ENCODE measurements around the gene FAM120B. TPM values are rescaled to one million over a fixed set of nuclear protein-coding genes. Genes with fewer than 3 reads are reported as not detected.

Gene FAM120B
- total RNA-seq, 1 donor from 2014 or later = 25.2 TPM

DNA sequence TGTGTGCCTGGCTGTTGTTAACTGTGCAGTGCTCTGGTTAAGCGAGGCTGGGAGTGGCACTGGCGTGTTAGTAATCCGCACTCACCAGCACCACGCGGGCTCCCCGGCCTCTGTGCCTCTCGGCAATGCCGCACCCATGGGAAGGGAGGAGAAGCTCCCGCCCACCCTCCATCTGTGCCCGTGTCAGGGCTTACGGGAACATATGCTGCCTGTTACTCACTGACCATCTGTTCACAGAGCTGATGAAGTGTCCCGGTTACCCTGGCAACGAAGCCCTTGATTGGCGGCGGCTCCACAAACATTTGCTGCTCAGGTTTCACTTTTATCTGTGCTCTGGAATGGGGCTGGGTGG lies 131.8 kb downstream of the FAM120B start:
- intact Hi-C loops (cut with micrococcal nuclease) = no loop called here

GRCh38 chr6:170438861-170439260 lies 132.3 kb downstream of the FAM120B start:
- intact Hi-C loops (cut with micrococcal nuclease) = no loop called here

DNA sequence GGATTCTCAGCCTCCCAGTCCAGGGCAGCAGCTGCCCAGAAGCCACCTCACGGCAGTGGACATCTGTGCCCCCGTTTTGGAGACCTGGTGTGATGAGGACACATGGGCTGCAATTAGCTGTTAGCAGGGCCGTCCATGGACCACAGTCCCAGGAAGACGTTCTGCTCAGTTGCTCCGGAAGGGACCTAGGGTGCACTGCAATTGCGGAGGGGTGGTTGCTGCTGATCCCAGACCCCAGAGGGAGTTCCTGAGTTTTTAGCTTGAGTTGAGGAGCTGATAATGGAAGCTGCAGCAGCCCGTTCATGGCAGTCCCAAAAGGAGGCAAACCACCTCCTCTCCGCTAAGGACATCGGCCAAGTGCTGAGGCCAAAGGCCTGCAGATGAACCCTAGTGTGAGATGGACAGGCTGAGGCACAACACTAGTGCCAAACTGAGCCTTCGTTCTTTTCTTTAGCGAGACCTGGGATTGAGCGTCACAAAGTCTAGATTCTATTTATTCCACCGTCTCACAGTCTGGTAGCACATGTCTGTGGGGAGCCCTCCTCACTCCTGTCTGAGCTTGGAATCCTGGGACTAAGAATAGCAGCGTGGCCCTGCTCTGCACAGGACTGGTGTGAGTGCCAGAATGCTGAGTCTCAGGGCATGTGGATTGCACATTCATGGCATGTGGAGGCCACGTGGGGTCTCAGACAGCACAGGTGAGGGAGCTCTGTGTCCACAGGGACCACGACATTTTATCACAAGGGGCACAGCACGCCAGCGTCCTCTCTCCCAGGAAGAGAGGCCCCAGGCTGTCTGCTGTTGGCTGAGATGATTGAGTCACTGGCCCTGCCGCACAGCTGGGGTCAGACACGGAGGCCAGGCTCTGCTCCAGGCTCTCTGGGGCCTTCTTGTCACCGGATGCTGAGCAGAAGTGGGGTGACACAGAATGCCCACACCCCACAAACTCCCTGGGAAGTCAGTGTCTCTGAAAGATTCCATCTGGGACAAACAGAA lies 133.1 kb downstream of the FAM120B start:
- intact Hi-C loops (cut with micrococcal nuclease) = no loop called here

GRCh38 chr6:170440437-170440836 lies 133.9 kb downstream of the FAM120B start:
- intact Hi-C loops (cut with micrococcal nuclease) = no loop called here

DNA sequence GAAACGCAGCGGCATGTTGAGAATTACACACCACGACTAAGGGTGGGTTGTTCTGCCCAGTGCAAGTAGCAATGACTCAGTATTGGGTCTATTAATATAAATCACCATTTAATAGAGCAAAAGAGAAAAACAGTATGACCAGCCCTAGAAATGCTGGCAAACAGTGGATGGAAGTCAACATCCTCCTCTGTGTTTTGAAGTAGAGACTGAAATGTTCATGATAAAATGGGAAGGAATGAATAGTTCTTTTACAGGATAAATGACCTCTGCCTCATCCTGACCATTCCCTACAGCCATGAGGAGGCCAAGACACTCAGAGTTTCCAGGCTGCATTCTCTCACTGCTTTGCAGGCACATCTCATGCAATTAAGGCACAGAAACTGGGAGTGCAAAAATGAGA lies 134.8 kb downstream of the FAM120B start:
- intact Hi-C loops (cut with micrococcal nuclease) = no loop called here

GRCh38 chr6:170442596-170442995 lies 136.0 kb downstream of the FAM120B start:
- intact Hi-C loops (cut with micrococcal nuclease) = no loop called here

DNA sequence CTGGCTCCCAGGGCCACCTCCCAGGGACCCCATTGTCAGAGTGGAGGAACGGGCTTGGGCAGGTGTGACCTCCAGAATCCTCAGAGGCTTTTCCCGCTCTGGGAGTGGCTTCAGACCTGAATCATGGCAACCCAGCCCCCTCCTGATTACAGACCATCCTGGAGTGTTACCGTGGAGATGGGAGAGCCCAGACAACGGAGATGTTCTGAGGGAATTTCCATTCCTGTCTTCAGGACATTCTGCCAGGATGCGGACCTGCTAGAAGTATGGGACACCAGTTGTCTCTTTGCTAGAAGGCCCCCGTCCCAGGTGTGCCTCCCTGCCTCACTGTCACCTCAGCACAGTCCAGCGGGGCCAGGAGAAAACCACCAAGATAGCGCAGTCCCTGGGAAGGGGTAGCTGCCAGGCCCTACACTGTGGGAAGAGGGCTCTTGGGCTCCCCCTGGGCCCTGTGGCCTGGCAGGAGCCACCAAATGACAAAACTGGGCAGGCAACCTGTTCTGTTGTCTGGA lies 136.6 kb downstream of the FAM120B start:
- intact Hi-C loops (cut with micrococcal nuclease) = no loop called here

GRCh38 chr6:170444056-170444591 lies 137.6 kb downstream of the FAM120B start:
- intact Hi-C loops (cut with micrococcal nuclease) = no loop called here

GRCh38 chr6:170444811-170445211 lies 138.3 kb downstream of the FAM120B start:
- intact Hi-C loops (cut with micrococcal nuclease) = no loop called here

DNA sequence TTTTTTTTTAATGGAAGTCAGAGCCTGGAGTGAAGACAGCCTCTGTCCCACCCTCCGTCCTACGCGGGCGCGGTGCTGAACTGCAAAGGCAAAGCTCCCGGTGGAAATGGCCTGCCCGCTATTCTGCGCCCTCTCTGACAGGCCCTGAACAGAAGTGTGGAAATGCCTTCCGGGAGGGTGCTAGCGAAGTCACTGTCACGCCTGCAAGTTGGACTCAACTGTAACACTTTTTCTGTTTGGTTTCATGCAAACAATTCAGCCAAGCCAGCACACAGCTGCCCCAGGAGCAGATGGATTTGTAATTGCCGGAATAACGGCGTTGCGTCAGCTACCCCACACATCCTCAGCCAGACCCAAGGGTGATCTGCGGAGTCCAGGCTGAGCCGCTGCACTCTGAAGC lies 138.9 kb downstream of the FAM120B start:
- intact Hi-C loops (cut with micrococcal nuclease) = no loop called here

DNA sequence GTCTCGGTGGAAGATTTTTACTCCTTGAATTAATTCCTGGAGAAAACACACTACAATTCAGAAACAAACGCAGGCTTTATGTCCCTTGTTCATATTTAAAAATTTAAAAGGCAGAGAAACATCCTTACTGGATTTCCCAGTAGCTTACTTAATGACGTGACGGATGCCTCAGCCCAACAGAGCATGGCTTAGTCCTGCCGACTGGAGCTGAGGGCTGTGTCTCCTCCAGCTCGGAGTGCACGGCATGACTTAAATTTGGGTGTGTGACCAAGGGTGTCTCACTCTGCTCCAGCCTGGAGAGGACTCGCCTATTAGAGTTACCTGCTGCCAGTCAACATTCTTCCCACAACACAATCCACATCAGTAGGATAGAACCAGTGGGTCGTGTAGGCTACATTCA lies 139.4 kb downstream of the FAM120B start:
- intact Hi-C loops (cut with micrococcal nuclease) = no loop called here

- intact Hi-C loops (cut with micrococcal nuclease) = no loop called here
Measured at GRCh38 chr6:170446841-170447560, 140.4 kb downstream of the FAM120B start.

DNA sequence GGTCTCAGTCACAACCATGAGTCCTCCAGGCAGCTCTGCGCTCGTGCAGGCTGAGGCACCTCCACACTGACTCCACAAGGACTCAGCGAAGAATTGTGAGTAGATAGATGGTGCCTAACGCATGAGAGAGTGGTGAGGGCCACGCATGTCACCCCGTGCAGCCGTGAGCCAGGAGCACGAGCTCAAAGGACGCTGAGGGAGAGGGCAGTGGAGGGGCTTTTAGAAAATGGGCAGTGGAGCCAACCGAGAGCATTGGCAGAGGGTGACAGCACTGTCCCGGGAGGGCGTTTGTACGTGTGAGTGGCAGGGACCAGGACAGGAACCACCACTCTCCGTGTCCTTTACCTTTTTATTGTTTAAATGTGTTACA lies 141.0 kb downstream of the FAM120B start:
- intact Hi-C loops (cut with micrococcal nuclease) = no loop called here

DNA sequence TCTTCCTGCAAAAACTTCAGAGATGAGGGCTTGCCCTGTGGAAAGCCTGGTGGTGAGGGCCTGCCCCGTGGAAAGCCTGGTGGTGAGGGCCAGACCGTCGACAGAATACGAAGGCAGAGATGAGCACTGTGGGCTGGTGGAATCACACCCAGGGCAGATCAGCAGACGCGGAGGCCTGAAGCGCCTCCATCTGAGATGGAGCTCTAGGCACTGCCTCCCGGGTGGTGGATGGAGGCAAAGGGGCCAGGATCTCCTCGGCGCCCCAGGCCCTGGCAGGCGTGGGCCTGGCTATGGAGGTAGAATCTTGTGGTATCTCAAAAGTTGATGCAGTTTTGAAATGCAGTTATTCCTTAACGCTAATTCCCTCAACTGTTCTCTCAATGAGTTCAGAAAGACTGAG lies 141.8 kb downstream of the FAM120B start:
- intact Hi-C loops (cut with micrococcal nuclease) = no loop called here

DNA sequence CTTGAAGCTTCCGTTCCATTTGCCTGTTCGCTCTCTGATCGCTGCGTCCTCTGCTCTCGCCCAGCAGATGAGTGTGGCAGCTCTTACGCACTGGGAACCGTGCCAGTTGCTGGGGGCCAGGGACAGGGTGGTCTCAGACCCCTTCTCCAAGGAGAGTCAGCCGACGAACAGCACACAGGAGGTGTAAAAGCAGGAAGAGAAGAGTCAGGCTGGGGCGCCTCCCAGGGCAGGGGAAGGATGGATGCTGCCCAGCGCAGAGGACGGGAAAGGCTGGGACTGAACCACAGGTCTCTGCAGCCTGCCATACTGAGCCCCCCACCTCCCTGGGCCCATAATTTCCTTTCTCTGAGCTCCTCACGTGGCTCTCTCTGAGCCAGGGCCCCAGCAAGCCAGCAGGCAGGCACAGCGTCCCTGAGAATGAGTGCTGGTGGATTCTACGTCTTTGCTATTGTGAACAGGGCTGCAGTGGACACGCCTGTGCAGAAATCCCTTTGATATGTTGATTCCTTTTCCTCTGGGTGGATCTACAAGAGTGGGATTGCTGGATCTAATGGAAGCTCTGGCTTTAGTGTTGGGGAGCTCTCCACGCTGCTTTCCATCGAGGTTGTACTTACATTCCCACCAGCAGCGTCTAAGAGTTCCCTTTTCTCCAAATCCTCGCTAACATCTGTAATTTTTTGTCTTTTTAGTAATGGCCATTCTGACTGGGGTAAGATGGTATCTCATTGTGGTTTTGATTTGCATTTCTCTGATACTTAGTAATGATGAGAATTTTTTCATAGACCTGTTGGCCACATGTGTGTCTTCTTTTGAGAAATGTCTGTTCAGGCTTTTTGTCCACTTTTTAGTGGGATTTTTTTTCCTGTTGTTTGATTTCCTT lies 142.4 kb downstream of the FAM120B start:
- intact Hi-C loops (cut with micrococcal nuclease) = no loop called here

DNA sequence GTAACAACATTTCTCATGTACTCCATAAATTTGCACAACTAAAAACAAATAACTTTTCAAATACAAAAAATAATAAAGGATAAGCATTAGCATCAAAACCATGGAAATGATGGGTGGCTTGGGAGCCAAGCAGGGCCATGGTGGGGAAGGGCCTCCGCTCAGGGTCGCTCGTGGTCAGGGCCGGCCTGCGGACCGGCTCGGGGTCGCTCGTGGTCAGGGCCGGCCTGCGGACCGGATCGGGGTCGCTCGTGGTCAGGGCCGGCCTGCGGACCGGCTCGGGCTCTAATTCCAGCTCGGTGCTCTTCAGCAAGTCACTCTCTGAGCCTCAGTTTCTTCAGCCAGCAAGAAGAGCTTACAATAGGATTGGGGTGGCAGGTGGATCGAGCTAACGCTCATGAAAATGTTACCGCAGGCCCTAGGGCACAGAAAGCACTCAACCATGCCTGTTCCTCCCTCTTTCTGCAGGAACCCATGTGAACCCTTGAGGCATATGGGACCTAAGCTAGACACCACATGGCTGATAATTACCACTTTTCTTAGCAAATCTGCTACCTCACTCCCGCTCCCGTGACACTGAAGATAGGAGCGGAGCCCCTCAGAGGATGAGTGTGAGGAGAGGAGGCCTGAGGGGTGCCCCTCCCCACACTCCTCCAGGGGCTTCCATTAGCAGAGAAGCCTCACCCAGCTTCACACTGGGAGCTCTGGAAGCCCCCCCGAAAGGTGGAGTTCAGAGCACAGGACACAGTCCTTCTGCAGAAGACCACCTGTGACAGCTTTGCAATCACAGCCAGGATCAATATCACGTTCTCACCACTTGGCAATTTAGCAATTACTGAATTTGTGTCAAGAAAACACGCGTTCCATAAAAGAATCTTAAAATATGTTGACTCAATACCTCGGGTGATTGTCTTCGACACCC lies 143.5 kb downstream of the FAM120B start:
- intact Hi-C loops (cut with micrococcal nuclease) = no loop called here

GRCh38 chr6:170450916-170451761 lies 144.6 kb downstream of the FAM120B start:
- intact Hi-C loops (cut with micrococcal nuclease) = no loop called here

- intact Hi-C loops (cut with micrococcal nuclease) = no loop called here
Measured at GRCh38 chr6:170451762-170452651, 145.4 kb downstream of the FAM120B start.
